HG02970 (cell line): ENCODE measurements around the gene EDNRB.
"Not testable (repeated sequence)": the region's sequence is repeated elsewhere in the genome, so short reads cannot be mapped to it uniquely, and the experiment has no call there.

Experiments
- ATAC-seq: cut with Tn5 transposase; IDR thresholded peaks from one replicate; pipeline ENCODE4 v1.9.1; 2021; ENCODE audit warnings: mild to moderate bottlenecking, moderate library complexity, moderate number of reproducible peaks; ENCODE audit not compliant: unreplicated experiment, low FRiP score

Gene EDNRB

GRCh38 chr13:77918391-77919245, at the start of gene EDNRB:
Gene EDNRB, minus strand, starts transcription at chr13:77918831. Its CDS starts 258 bp downstream, at chr13:77918573.
- ATAC-seq, result no peak

GRCh38 chr13:77966671-77967070, 48.0 kb upstream of the EDNRB start:
- no peak for ATAC-seq

GRCh38 chr13:77952737-77953136, 34.1 kb upstream of the EDNRB start:
- ATAC-seq, result no peak

GRCh38 chr13:77952276-77952675, 33.6 kb upstream of the EDNRB start:
- ATAC-seq, result no peak

GRCh38 chr13:77946522-77946921, 27.9 kb upstream of the EDNRB start:
- ATAC-seq, result no peak

- ATAC-seq, result not testable (repeated sequence)
These were observed 16.4 kb upstream of the EDNRB start for GRCh38 chr13:77935063-77935462.

GRCh38 chr13:77930430-77930829, 11.8 kb upstream of the EDNRB start:
- peak; percentile 90 for ATAC-seq

GRCh38 chr13:77928909-77929308, 10.3 kb upstream of the EDNRB start:
- peak; percentile 57 for ATAC-seq

- ATAC-seq, result no peak
These were observed 7.0 kb upstream of the EDNRB start for GRCh38 chr13:77925616-77926015.

GRCh38 chr13:77919921-77920294, 1.3 kb upstream of the EDNRB start:
- ATAC-seq, result no peak

- ATAC-seq, result no peak
These were observed 752 bp upstream of the EDNRB start for GRCh38 chr13:77919246-77919920.

GRCh38 chr13:77916488-77916887, 2.1 kb downstream of the EDNRB start:
- ATAC-seq, result no peak

GRCh38 chr13:77915686-77916085, 2.9 kb downstream of the EDNRB start:
- ATAC-seq, result no peak

GRCh38 chr13:77913003-77913402, 5.6 kb downstream of the EDNRB start:
- no peak for ATAC-seq

GRCh38 chr13:77911751-77912150, 6.9 kb downstream of the EDNRB start:
- no peak for ATAC-seq

- no peak for ATAC-seq
These were observed 8.8 kb downstream of the EDNRB start for GRCh38 chr13:77909827-77910226.

- ATAC-seq, result no peak
These were observed 10.1 kb downstream of the EDNRB start for GRCh38 chr13:77908531-77908930.

- ATAC-seq, result no peak
These were observed 10.8 kb downstream of the EDNRB start for GRCh38 chr13:77907666-77908341.

GRCh38 chr13:77904031-77904430, 14.6 kb downstream of the EDNRB start:
- ATAC-seq, result no peak

- no peak for ATAC-seq
These were observed 15.2 kb downstream of the EDNRB start for GRCh38 chr13:77903435-77903834.

- no peak for ATAC-seq
These were observed 16.2 kb downstream of the EDNRB start for GRCh38 chr13:77902319-77902963.
